HG03103 (cell line): ENCODE results near the gene ASXL1.

ENCODE experiments used
- ATAC-seq: cut with Tn5 transposase; IDR thresholded peaks from one replicate; pipeline ENCODE4 v1.9.1; 2021; ENCODE audit warnings: low read depth; ENCODE audit not compliant: unreplicated experiment

ASXL1 gene

GRCh38 chr20:32474967-32475811, 117.1 kb downstream of the ASXL1 start:
- no peak for ATAC-seq

GRCh38 chr20:32476684-32477593, 118.8 kb downstream of the ASXL1 start:
- no peak for ATAC-seq

DNA sequence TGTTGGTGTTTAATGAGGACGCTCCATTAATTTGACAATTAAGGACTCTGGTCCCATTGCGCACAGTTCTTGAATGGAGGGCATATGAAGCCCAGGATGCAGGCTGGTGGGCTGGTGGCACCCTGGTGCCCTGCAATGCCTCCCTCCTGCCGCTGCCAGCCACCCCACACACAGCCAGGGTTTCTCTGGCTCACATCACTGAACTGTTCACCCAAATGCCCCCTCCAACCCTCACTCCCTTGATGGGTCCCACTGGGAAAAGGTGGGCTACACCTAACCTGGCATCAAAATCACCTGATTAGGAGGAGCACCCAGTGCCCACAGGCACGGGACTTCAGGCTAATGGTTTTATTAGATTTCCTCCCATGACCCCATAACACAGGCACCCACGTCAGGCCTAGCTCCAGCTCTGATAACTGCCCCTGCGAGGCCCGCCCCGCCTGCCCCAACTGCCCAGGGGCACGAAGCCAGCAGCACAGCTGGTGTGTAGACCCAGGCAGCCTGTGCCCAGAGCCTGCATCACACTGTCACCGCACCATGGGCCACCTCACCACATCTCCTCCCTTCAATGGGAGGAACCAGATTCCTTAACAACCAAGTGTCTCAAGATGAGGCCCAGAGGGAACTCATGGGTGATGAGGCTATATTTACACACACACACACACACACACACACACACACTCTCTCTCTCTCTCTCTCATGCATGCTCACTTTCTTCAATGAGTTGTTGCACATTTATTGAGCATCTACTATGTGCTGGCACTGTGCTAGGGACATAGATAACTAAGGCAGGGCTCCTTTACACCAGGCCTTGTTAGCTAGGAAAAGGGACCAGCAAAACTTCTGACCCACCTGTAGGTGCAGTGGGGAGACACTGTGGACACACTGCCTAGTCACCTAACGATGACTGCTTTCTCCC, 119.7 kb downstream of the ASXL1 start:
- no peak for ATAC-seq

DNA sequence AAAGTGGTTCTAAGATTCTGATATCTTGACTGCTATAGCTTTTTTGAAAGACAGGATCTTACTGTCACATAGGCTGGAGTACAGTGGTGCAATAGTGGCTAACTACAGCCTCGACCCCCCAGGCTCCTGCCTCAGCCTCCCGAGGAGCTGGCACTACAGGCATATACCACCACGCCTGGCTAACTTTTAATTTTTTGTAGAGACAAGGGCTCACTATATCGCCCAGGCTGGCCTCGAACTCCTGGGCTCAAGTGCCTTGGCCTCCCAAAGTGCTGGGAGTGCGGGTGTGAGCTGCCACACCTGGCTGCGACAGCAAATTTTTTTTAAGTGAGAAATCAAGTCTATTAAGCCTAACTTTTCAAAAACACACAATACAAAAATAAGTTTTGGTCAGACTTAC, 120.4 kb downstream of the ASXL1 start:
- ATAC-seq: no peak

- ATAC-seq: no peak
Observed at GRCh38 chr20:32479012-32479411, 120.9 kb downstream of the ASXL1 start.

DNA sequence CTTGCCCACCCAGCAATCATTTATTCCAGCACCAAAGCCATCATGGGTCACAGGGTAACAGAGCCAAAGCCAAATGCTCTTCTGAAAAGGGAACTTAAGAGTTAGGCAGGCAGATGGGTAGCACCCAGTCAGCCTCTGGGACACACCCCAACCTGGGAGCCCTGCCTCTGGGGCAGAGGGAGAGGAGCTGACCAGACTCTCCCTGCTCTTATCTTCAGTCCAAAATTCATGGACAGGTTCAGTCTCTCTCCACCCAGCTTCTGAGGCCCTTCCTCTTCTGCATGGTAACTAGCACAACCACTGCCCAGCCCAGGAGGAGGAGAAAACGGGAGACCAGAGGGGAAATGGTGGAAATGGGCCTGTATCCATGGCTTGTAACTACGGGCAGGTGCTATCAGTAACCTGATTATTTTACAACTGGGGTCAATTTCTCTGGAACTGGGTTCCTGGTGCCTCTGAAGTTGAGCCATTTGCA, 121.6 kb downstream of the ASXL1 start:
- ATAC-seq: no peak

GRCh38 chr20:32480371-32481241, 122.5 kb downstream of the ASXL1 start:
- no peak for ATAC-seq

- no peak for ATAC-seq
Observed at GRCh38 chr20:32481311-32482142, 123.4 kb downstream of the ASXL1 start.

- ATAC-seq: no peak
Observed at GRCh38 chr20:32482143-32482441, 124.0 kb downstream of the ASXL1 start.

- no peak for ATAC-seq
Observed at GRCh38 chr20:32482442-32483261, 124.5 kb downstream of the ASXL1 start.

GRCh38 chr20:32483351-32484224, 125.5 kb downstream of the ASXL1 start:
- no peak for ATAC-seq

DNA sequence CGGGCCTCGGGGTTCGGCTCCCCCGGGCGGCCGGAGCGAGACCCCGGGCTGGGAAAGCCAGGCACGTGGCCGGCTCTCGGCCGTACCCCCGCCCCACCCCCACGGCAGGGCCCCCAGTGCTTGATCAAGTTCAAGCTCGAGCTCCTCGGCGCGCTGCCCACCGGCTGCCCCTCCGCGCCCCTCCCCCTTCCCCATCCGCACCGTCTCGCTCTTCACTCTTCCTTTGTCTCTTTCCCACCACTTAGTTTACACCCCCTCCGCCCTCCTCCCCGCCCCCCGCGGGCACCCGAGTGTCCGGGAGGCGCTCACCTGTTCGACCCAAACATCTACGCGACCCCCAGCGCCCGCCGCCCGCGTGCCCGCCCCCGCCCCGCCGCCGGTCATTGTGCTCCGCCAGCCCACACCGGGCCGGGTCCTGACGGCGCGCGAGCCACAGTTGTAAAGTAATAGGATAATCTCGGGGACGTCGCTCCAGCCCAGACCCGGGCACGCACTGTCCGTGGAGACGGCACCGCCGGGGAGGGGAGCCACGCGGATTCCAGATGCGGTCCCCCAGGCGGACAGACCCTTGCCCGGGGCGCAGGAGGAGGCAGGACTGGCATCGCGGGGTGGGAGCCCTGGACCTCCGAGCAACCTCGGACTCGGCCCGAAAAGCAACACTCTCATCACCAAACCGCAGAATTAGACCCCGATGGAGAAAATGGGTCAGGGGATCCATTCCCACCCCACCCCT, 126.3 kb downstream of the ASXL1 start:
- no peak for ATAC-seq

- ATAC-seq: no peak
Observed at GRCh38 chr20:32484958-32485769, 127.0 kb downstream of the ASXL1 start.

DNA sequence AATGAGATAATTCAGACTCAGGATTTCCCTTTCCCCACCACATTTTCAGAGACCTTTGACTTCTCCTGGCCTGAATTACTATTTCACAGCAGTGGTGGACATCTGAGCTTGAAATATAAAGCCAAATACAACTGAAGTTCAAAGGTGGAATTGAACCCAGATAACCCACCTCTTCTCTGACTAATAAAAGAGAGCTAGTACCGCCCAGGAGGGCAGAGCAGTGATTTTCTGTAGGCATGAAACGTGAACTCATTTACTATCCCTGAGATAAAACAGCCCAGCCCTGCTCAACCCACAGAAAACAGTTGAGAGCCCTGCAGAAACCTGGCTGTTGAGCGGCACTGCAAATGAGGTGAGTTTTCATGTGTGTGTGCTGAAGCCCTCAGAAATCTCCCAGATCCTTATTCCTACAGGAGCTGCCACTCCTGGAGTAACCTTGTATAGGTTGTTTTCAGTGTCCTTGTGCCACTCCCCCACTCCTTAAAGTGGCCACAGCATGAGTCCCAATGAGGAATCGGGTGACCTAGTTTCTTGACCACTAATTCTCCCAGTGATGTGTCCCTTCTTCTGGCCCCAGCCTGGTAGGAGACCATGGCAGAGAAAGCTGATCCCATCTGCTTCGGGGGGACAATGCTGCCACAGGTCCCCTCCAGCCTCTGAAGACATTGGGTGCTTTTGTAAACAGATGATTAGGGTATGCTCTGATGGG, 127.8 kb downstream of the ASXL1 start:
- ATAC-seq: no peak

- no peak for ATAC-seq
Observed at GRCh38 chr20:32487381-32487780, 129.2 kb downstream of the ASXL1 start.
